Bone marrow (tissue), 2 donors: ENCODE results near the gene DCLK1.

Experiments
- DNase-seq, 2 donors: peaks; one replicate each; lab custom pipeline; 2025; lab: John Stamatoyannopoulos, UW

The DCLK1 gene

GRCh38 chr13:35894636-35895035 lies 236.5 kb downstream of the DCLK1 start:
- no peak for DNase-seq

GRCh38 chr13:35892837-35893814 lies 238.1 kb downstream of the DCLK1 start:
- DNase-seq = no peak

DNA sequence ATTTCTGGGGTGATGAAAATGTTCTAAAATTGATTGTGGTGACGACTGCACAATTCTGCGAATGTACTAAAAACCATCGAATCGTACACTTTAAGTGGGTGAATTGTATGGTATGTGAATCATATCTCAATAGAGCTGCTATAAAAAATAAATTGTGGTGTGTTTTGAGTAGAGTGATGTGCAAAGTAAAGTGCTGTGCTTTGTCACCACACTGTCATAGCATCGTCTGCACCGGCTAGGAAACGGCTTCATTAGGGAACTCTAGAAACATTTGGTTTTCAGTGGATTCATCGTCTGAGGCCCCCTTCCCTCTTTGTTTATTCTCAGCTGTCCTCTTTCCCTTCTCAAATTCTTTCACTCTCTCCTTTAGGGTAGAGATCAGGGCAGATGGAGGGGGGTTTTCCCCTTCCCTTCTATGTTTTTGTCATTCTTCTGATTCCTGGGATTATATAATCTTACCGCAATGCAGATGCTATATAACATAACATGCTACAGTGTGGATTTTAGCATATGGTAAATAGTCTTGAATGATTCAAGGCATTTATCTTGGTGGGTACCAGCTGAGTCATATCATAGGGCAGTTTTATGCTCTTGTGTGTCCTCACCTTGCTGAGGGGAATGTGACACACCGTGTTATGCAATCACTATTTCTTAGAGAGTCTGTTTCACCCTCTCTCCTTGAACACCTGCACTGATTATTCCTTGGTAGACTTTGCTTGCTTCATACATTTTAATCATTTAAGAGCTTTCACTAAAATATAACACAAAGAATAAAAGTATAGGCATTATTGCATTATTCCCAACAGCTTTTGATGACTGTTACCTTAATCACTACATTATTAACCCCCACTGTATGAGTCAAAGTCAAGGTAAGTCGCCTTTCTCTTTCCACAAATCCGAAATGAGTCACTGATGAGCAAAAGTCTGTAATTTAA lies 239.4 kb downstream of the DCLK1 start:
- no peak for DNase-seq

- no peak for DNase-seq
These were observed 241.6 kb downstream of the DCLK1 start for GRCh38 chr13:35889560-35889959.

- no peak for DNase-seq
These were observed 242.2 kb downstream of the DCLK1 start for GRCh38 chr13:35888981-35889380.

- DNase-seq = no peak
These were observed 242.7 kb downstream of the DCLK1 start for GRCh38 chr13:35888457-35888883.

GRCh38 chr13:35887115-35887666 lies 244.0 kb downstream of the DCLK1 start:
- DNase-seq = no peak

GRCh38 chr13:35886332-35887114 lies 244.7 kb downstream of the DCLK1 start:
- DNase-seq = no peak

GRCh38 chr13:35884211-35884760 lies 246.9 kb downstream of the DCLK1 start:
- DNase-seq = no peak

DNA sequence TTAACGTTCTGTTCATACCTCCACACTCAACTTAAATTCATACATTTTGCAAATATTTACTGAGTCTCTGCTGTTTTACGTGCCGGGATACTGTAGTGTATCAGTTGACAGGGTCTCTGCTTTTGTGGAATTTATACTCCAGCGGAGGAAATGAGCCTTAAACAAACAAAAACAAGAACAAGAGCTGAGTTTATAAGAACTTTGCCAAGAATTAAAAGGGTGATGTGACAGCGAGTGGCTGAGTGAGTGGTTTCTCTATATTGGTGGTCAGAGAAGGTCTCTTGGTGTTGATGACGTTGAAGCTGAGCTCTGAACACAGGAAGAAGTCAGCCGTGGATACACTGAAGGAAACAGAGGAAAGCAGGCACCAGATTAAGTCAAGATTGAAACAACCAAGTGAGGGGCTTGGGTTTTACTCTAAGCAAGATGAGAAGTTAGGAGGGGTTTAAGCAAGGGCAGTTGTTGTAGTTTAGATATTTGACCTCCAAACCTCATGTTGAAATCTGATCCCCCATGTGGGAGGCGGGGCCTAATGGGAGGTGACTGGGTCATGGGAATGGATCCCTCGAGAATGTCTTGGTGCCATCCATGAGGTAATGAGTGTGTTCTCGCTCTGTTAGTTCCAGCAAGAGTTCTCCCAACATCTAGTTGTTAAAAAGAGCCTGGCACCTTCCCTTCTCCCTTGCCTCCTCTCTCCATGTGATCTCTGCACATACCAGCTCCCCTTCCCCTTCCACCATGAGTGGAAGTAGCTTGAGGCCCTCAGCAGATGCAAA lies 248.3 kb downstream of the DCLK1 start:
- DNase-seq = no peak

GRCh38 chr13:35881360-35881759 lies 249.8 kb downstream of the DCLK1 start:
- no peak for DNase-seq

DNA sequence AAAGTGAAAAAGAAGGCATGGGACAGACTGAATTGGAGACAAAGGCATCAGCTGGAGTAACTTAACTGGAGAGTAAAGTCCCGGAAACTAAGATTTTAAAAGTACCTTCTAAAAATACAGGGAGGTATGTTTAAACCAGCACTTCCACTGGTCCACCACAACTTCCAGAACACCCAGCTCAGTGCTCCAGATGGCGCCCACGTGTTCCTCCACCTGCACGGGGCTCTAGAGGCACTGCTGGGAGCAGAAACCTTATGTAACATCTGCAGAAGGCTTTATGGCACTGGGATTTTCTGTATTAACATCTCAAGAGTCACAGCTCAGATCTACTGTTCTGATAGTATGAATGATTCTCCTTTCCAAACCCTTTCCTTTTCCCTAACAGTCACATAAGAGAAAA lies 252.1 kb downstream of the DCLK1 start:
- no peak for DNase-seq

- no peak for DNase-seq
These were observed 254.6 kb downstream of the DCLK1 start for GRCh38 chr13:35876601-35877000.

DNA sequence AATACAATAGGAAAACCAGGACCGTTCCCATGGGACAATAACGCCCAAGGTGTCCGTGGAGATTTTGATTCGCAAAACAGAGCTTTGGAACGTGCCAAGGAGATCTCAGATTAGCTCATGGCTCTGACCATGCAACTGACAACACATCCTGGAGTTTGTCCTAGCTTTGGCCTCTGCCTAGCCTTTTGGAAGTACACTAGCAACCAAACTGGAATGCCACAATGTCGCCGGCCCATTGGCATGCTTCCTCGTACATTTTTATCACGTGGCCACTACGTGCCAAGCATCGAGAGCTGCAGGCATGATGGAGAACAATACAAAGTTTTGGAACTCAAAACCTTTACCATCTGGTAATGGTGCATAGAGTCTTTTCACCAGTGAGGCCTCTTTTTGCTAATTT lies 256.5 kb downstream of the DCLK1 start:
- no peak for DNase-seq

- no peak for DNase-seq
These were observed 258.8 kb downstream of the DCLK1 start for GRCh38 chr13:35872369-35872768.

GRCh38 chr13:35871561-35871960 lies 259.6 kb downstream of the DCLK1 start:
- DNase-seq = no peak

GRCh38 chr13:35866801-35867200 lies 264.4 kb downstream of the DCLK1 start:
- no peak for DNase-seq

DNA sequence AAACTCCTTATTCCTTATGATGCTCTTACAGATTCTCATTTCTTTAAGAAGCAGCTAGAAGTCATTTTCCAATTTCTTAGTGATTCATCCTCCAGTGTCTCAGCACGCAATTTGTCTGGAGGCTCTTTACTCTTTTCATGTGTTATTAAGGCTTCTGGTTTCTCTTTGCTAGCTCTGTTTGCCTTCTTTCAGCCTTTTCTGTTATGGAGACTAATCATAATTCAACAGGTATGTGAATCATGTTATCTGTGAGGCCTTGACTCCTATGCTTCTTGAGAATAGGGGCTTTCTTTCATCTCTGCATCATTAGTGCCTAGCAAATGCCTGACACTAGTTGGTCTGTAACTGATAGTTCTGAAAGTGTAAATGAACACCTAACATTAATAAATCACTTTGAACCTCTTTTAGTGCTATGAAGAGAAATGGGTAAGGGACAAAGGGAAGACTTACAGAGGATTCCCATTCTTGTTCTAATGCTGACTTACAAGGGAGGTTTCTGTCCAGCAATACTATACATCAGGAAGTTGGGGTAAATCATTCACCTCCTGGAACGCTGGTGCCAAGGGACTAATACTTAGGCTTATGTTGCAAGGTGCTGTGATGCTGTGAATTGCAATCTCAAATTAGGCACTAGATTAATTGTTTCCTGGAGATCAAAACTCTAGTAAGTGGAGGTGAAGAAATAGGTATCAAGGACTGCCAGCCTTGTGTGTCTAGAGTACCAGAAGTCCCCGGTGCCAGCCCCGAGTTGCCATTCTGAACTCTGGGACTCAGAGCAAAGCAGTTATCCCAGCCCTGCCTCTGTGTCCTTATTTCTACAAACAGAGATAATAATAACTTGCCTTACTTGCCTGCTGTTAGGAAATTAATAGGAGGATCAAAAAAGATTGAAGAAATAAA lies 265.6 kb downstream of the DCLK1 start:
- no peak for DNase-seq

DNA sequence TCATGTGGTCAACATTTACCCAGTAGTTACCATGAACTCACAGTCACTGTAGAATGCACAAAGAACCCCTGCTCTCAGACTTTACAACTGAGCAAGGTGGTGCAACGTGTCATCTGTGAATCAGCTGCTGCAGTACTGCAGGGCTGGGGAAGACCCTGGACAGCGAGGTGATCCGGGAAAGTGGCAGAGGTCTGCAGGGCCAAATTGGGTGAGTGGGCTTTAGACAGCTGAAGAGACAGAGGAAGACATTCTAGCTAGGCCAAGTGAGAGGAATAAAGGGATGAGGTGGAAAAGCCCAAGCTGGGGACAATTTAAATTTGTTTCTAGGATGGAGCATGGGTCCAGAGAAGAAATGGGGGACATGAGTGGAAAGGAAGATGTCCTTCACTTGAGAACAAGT lies 270.5 kb downstream of the DCLK1 start:
- DNase-seq = no peak
